Measurements from ENCODE around the gene PRG2. TPM values are rescaled to one million over a fixed set of nuclear protein-coding genes. Genes with fewer than 3 reads are reported as not detected.
"Not testable (repeated sequence)": the region's sequence is repeated elsewhere in the genome, so short reads cannot be mapped to it uniquely, and the experiment has no call there.

The PRG2 gene
- total RNA-seq, 2 experiments from 2014 or later = 0.98 to 1.6 TPM

GRCh38 chr11:57407010-57407920 is 16.8 kb upstream of the PRG2 start:
- ChIA-PET POLR2A (interaction anchor here (1.4 to 2.8 kb wide), 2 partner anchors 12 to 17 kb away, joined by 3 to 19 read pairs; no protein-coding TSS in a partner anchor), CTCF (interaction anchor here (0.5 to 1.7 kb wide), 9 partner anchors 11 to 132 kb away, joined by 3 to 5 read pairs (median 4); no protein-coding TSS in a partner anchor)
- H3K27me3 Mint-ChIP-seq = no peaks in the 10 kb centered on the region
- intact Hi-C loops (cut with DNase I, micrococcal nuclease) = loop anchor here in 1 of 2 experiments (5.0 kb wide), 1 partner anchor 250 kb away; the partner anchor contains the start of gene CLP1
- peak overlapping the region; percentile 77 for H3K27ac Mint-ChIP-seq
- no peak for DNase-seq
- H3K4me3 Mint-ChIP-seq = peak overlapping the region; percentile 18
- H3K36me3 Mint-ChIP-seq (ENCODE audit: low read depth) = peaks cover 74% of the 10 kb centered on the region
- H3K9me3 Mint-ChIP-seq (ENCODE audit: low read depth) = no peaks in the 10 kb centered on the region
- ATAC-seq = no peak
- H3K4me1 Mint-ChIP-seq = peaks cover 64% of the 10 kb centered on the region

DNA sequence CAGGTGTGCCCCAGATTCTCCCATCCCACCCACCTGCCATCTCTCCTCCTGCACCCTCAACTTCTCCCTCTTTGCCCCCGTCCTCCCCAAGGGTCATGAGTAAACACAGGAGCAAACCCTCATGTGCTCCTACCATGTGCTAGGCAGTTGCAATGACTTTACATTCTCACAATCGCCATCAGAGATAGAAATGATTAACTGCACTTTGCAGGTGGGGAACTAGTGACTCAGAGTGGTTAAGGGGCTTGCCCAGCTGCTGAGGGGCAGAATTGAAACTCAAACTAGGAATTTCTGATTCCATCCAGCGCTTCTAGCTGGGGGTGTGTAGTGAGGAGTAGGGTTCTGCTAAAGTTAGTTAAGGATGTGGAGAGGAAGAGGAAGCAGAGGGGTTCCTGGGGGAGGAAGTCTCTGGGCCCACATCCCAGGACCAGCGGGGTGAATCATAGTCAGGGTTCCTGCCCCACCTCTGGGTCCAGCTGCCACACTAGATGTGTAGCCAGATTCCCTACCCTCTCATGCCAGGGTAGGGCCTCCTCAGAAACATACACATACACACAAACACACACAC is 16.0 kb upstream of the PRG2 start:
- peak; percentile 71 for DNase-seq
- Mint-ChIP-seq H3K4me1 (peaks cover 62% of the 10 kb centered on the region), H3K9me3 (ENCODE audit: low read depth) (no peaks in the 10 kb centered on the region), H3K36me3 (ENCODE audit: low read depth) (peaks cover 68% of the 10 kb centered on the region), H3K4me3 (peak overlapping the region; percentile 18), H3K27me3 (no peaks in the 10 kb centered on the region), H3K27ac (peak overlapping the region; percentile 77)
- ChIA-PET POLR2A (interaction anchor here (1.4 to 2.8 kb wide), 2 partner anchors 11 to 18 kb away, joined by 3 to 19 read pairs; no protein-coding TSS in a partner anchor), CTCF (interaction anchor here (0.6 to 1.7 kb wide), 6 partner anchors 15 to 120 kb away, joined by 4 to 5 read pairs (median 4); no protein-coding TSS in a partner anchor)
- intact Hi-C loops (cut with DNase I, micrococcal nuclease) = loop anchor here (1.0 to 5.0 kb wide), 2 partner anchors 19 to 251 kb away; partner anchors contain the start of gene CLP1 (in 1 of the 2)
- peak; percentile 85 for ATAC-seq

DNA sequence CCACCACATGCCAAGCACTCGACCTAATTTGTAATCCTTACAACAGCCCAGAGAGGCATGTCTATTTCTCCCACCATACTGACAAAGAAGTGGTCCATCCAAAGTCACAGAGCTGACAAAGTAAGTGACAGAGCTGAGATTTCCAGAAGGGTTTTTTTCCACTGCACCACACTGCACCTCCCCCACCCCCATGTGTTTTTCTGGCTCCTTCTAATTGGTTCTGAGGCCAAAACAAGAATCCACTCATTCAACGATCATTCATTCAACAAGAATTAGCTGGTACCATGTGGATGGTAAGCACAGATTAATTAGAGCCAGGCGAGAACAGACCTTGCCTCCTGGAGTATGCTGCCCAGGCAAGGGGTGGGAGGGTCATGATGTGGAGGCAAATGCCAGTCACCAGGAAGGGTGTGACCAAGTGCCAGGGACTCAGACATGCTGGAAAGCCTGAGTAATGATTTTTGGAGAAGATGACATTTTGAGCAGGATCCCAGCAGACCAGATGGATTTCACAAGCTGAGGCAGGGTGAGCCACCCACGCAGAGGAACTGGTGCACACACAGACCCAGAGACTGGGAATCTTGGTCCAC is 14.9 kb upstream of the PRG2 start:
- no peak overlapping the region for H3K4me3 Mint-ChIP-seq
- H3K27ac Mint-ChIP-seq = peak overlapping the region; percentile 77

DNA sequence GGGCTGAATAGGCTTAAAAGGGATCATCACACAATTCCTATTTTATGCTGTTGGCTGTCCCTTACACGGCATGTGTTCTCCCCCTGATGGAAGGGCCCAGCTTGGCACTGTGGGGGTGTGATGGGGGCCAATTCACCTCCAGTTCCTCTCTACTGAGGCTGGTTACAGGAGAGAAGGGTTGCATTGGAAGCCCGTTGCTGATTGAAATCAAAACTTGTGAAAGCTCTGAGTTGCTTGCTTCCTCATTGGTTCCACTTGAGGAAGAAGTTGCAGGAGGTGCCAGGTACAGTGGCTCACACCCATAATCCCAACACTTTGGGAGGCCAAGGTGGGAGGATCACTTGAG is 13.3 kb upstream of the PRG2 start:
- H3K27me3 Mint-ChIP-seq = no peaks in the 10 kb centered on the region
- no peaks in the 10 kb centered on the region for H3K9me3 Mint-ChIP-seq (ENCODE audit: low read depth)
- ChIA-PET CTCF (no interaction called here), POLR2A (interaction anchor here (0.6 kb wide), 1 partner anchor 75 kb away, joined by 5 read pairs; no protein-coding TSS in a partner anchor)
- ATAC-seq (no peak), DNase-seq (no peak)
- no peak overlapping the region for H3K27ac Mint-ChIP-seq
- intact Hi-C loops (cut with DNase I, micrococcal nuclease) = no loop called here
- H3K4me1 Mint-ChIP-seq = peaks cover 45% of the 10 kb centered on the region
- peaks cover 47% of the 10 kb centered on the region for H3K36me3 Mint-ChIP-seq (ENCODE audit: low read depth)
- H3K4me3 Mint-ChIP-seq = no peak overlapping the region

More for the DNA sequence above, 14.9 kb upstream of the PRG2 start:
- ATAC-seq (no peak), DNase-seq (no peak)
- Mint-ChIP-seq H3K27me3 (no peaks in the 10 kb centered on the region), H3K9me3 (ENCODE audit: low read depth) (no peaks in the 10 kb centered on the region), H3K36me3 (ENCODE audit: low read depth) (peaks cover 62% of the 10 kb centered on the region), H3K4me1 (peaks cover 58% of the 10 kb centered on the region)
- ChIA-PET POLR2A (interaction anchor here (2.8 kb wide), 1 partner anchor 19 kb away, joined by 19 read pairs; no protein-coding TSS in a partner anchor), CTCF (interaction anchor here (0.6 to 1.7 kb wide), 4 partner anchors 16 to 141 kb away, joined by 3 to 4 read pairs (median 4); no protein-coding TSS in a partner anchor)
- intact Hi-C loops (cut with DNase I, micrococcal nuclease) = loop anchor here in 1 of 2 experiments (5.0 kb wide), 1 partner anchor 252 kb away; the partner anchor contains the start of gene CLP1

- intact Hi-C loops (cut with DNase I, micrococcal nuclease); POLR2A ChIA-PET; ATAC-seq; H3K27ac Mint-ChIP-seq; H3K27me3 Mint-ChIP-seq; H3K9me3 Mint-ChIP-seq (ENCODE audit: low read depth); H3K4me3 Mint-ChIP-seq; DNase-seq: not testable (repeated sequence)
- Mint-ChIP-seq H3K4me1 (peaks cover 40% of the 10 kb centered on the region), H3K36me3 (ENCODE audit: low read depth) (peaks cover 43% of the 10 kb centered on the region)
- CTCF ChIA-PET = interaction anchor here (1.2 kb wide), 1 partner anchor 55 kb away, joined by 5 read pairs; no protein-coding TSS in a partner anchor
Measured at GRCh38 chr11:57403003-57403801, 12.8 kb upstream of the PRG2 start.

- intact Hi-C loops (cut with DNase I, micrococcal nuclease) = no loop called here
- no peaks in the 10 kb centered on the region for H3K9me3 Mint-ChIP-seq (ENCODE audit: low read depth)
- H3K4me1 Mint-ChIP-seq = peaks cover 32% of the 10 kb centered on the region
- POLR2A ChIA-PET = no interaction called here
- peaks cover 35% of the 10 kb centered on the region for H3K36me3 Mint-ChIP-seq (ENCODE audit: low read depth)
- H3K4me3 Mint-ChIP-seq = no peak overlapping the region
- no peak for ATAC-seq
- H3K27ac Mint-ChIP-seq = no peak overlapping the region
- DNase-seq = no peak
- CTCF ChIA-PET = interaction anchor here (1.2 kb wide), 1 partner anchor 56 kb away, joined by 5 read pairs; no protein-coding TSS in a partner anchor
- no peaks in the 10 kb centered on the region for H3K27me3 Mint-ChIP-seq
Measured at GRCh38 chr11:57402188-57403002, 11.9 kb upstream of the PRG2 start.

- ATAC-seq (no peak), DNase-seq (no peak)
- Mint-ChIP-seq H3K36me3 (ENCODE audit: low read depth) (peaks cover 11% of the 10 kb centered on the region), H3K4me1 (peaks cover 9% of the 10 kb centered on the region), H3K27ac (no peak overlapping the region), H3K27me3 (no peaks in the 10 kb centered on the region), H3K4me3 (no peak overlapping the region), H3K9me3 (ENCODE audit: low read depth) (no peaks in the 10 kb centered on the region)
- intact Hi-C loops (cut with DNase I, micrococcal nuclease) = no loop called here
- ChIA-PET CTCF (interaction anchor here (1.3 kb wide), 2 partner anchors 15 to 127 kb away, joined by 3 to 4 read pairs; no protein-coding TSS in a partner anchor), POLR2A (interaction anchor here (1.2 kb wide), 1 partner anchor 9 kb away, joined by 3 read pairs; no protein-coding TSS in a partner anchor)
Measured at GRCh38 chr11:57399972-57400578, 9.6 kb upstream of the PRG2 start.

GRCh38 chr11:57399221-57399620 is 8.8 kb upstream of the PRG2 start:
- no peak overlapping the region for H3K4me3 Mint-ChIP-seq
- H3K9me3 Mint-ChIP-seq (ENCODE audit: low read depth) = no peaks in the 10 kb centered on the region
- POLR2A ChIA-PET = no interaction called here
- H3K36me3 Mint-ChIP-seq (ENCODE audit: low read depth) = peaks cover 8% of the 10 kb centered on the region
- ATAC-seq = no peak
- no peak overlapping the region for H3K27ac Mint-ChIP-seq
- H3K27me3 Mint-ChIP-seq = no peaks in the 10 kb centered on the region
- DNase-seq = no peak
- peaks cover 3% of the 10 kb centered on the region for H3K4me1 Mint-ChIP-seq
- intact Hi-C loops (cut with DNase I, micrococcal nuclease) = no loop called here
- CTCF ChIA-PET = interaction anchor here (1.3 kb wide), 1 partner anchor 127 kb away, joined by 4 read pairs; no protein-coding TSS in a partner anchor

DNA sequence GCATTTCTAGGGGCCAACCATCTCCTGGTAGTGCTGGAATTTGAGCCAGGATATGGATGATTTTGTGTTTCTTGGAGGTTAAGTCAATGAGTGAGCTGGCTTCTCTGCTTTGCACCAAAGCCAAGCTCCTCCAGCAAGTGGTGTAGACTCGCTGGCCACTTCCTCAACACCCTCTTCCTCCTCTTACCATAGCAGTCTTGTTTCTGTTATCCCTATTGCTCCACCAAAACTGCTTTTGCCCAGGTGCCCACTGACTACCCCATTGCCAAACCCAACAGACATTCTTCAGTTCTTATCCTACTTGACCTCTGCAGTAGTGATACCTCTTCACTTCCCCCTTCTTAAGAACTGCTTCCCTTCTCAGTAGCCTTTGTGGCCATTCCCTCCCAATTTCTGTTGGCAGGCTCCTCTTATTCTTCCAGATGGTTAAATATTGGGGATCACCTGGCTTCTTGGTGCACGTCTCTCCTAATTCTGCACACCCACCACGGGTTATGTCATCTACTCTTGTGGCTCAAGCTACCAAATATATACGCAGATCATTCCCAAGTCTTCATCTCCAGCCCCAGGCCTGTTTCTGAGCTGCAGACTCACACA is 7.0 kb upstream of the PRG2 start:
- no peaks in the 10 kb centered on the region for H3K4me1 Mint-ChIP-seq
- intact Hi-C loops (cut with DNase I, micrococcal nuclease) = loop anchor here in 1 of 2 experiments (2.0 kb wide), 1 partner anchor 49 kb away; no protein-coding TSS in a partner anchor
- no peak overlapping the region for H3K27ac Mint-ChIP-seq
- peaks cover under 1% of the 10 kb centered on the region for H3K36me3 Mint-ChIP-seq (ENCODE audit: low read depth)
- no peaks in the 10 kb centered on the region for H3K27me3 Mint-ChIP-seq
- no peak overlapping the region for H3K4me3 Mint-ChIP-seq
- POLR2A ChIA-PET = interaction anchor here (0.6 kb wide), 1 partner anchor 45 kb away, joined by 3 read pairs; no protein-coding TSS in a partner anchor
- H3K9me3 Mint-ChIP-seq (ENCODE audit: low read depth) = no peaks in the 10 kb centered on the region
- ATAC-seq (no peak), DNase-seq (no peak)
- CTCF ChIA-PET = interaction anchor here (1.0 to 1.7 kb wide), 3 partner anchors 15 to 59 kb away, joined by 3 to 5 read pairs (median 3); no protein-coding TSS in a partner anchor

All from activated CD4-positive, alpha-beta T cell treated with anti-CD3 and anti-CD28 coated beads for 36 hours (primary cell).